ENCODE results near the gene SNTG2.

GRCh38 chr2:1363367-1363766 is 412.7 kb downstream of the SNTG2 start:
- TF ChIP-seq POLR2AphosphoS5 (IDR thresholded peaks at IDR 0.05; ENCODE audit: low read length) (no peak), CTCF (IDR thresholded peaks at IDR 0.05 in 2 of 3, conservative IDR thresholded peaks at IDR 0.05 in 1 of 3; ENCODE audit: control insufficient read depth in 2 of 3, extremely low read depth in 1 of 3, insufficient read depth in 1 of 3, low read depth in 3 of 3, low read length in 3 of 3) (no peak), POLR2A (IDR thresholded peaks at IDR 0.05; ENCODE audit: low read depth, low read length) (no peak), CHD2 (IDR thresholded peaks at IDR 0.05; ENCODE audit: borderline replicate concordance, low read depth, low read length) (no peak), MYC (IDR thresholded peaks at IDR 0.05; ENCODE audit: insufficient read depth, insufficient read length, insufficient replicate concordance, low read length, severe bottlenecking) (no peak)
